IPS-18c (cell line): Measurements from ENCODE around the gene NABP1.

ENCODE experiments used
- H3K4me3 ChIP-seq: 2 replicates; pipeline ENCODE4 v1.7.0; 2013; ENCODE audit warnings: low read depth, mild to moderate bottlenecking, low read length, moderate library complexity; ENCODE audit not compliant: insufficient read depth
- H3K9me3 ChIP-seq: one replicate; pipeline ENCODE4 v1.6.1; 2013; ENCODE audit warnings: mild to moderate bottlenecking, low read length, moderate library complexity; ENCODE audit not compliant: control insufficient read depth, insufficient read depth

The NABP1 gene

DNA sequence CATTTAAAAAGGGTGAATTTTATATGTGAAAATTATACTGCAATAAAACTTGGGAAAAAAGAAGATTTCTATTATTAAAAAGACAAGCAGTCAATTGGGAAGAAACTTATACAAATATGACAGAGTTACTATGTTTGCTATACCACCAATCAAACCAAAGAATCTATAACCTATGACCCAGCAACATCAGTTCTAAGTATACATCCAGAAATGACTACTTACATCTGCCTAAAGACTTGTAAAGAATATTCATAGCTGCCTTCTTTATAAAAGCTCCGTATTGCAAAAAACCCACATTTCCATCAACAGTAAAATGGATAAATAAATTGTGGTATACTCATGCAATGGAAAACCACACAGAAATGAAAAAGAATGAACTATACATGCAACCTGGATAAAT is 32.9 kb upstream of the NABP1 start:
- Histone ChIP-seq H3K4me3 (no peak overlapping the region), H3K9me3 (no peaks in the 10 kb centered on the region)

DNA sequence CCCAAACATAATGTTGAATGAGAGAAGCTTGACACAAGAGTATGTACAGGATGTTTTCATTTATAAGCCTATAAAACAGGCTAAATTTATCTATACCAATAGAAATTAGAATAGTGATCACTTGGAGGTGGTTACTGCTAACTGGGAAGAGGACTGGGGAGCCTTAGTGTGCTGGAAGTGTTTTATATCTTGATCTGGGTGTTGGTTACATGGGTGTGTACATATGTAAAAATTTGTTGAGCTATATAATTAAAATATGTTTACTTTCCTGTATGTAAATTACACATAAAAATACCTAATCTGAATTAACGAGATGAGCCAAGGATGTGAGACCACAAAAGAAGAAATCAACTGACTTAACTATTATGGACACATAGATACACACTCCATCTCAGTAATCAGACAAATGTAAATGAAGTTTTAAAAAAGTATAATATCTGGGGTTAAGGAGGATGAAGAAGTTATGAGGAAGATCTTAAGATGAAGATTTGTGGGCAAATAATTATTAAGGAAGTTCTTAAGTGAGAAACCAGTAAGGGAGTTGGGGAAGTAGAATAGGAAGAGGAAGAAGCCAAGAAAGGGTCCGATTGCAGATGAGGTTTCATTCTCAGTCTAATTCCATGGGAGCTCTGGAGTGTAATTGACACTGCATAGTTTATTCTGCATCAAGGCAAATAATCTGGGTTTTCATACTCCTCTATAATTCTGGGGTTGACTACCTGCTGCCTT is 32.3 kb upstream of the NABP1 start:
- H3K4me3 ChIP-seq, result no peak overlapping the region
- no peaks in the 10 kb centered on the region for H3K9me3 ChIP-seq

- no peak overlapping the region for H3K4me3 ChIP-seq
- H3K9me3 ChIP-seq, result no peaks in the 10 kb centered on the region
These were observed 31.6 kb upstream of the NABP1 start for GRCh38 chr2:191646163-191646902.

DNA sequence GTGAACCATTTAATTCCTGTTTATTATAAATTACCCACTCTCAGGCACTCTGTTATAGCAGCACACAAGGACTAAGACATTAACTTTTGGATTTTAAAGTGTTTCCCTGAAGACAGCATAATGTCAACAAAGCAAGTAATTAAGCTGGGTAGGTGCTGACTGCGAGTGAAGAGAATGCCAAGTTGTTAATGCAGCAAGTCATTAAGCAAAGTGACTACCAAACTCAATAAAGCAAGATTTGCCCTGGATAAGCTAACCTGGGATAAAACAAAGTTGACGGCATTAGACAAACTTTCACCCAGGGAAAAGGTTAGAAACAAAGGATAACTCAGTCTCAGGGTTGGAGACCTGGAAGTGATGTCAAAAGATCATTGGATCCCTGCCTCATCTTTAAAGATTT is 28.4 kb upstream of the NABP1 start:
- H3K9me3 ChIP-seq, result no peaks in the 10 kb centered on the region
- no peak overlapping the region for H3K4me3 ChIP-seq

GRCh38 chr2:191650896-191651773 is 26.8 kb upstream of the NABP1 start:
- Histone ChIP-seq H3K4me3 (no peak overlapping the region), H3K9me3 (no peaks in the 10 kb centered on the region)

GRCh38 chr2:191653667-191654391 is 24.1 kb upstream of the NABP1 start:
- Histone ChIP-seq H3K4me3 (no peak overlapping the region), H3K9me3 (no peaks in the 10 kb centered on the region)

DNA sequence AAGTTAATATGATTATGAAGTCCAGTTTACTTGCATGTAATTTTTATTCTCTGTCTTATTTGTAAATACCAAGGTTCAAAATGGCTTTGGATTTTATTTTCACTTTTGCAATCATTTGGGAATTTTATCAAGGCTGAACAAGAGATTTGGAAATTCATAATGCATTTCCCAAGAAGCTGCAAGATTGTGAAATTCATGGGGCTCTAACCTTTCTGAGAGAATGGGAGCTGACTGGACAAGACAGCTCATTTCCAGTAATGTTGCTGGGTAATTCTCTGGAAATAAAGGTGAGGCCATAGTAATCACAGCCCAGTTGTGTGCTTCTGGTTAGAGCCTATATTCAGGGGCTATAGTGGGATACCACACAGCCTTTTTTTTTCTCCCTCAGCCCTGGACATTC is 21.5 kb upstream of the NABP1 start:
- no peak overlapping the region for H3K4me3 ChIP-seq
- no peaks in the 10 kb centered on the region for H3K9me3 ChIP-seq

DNA sequence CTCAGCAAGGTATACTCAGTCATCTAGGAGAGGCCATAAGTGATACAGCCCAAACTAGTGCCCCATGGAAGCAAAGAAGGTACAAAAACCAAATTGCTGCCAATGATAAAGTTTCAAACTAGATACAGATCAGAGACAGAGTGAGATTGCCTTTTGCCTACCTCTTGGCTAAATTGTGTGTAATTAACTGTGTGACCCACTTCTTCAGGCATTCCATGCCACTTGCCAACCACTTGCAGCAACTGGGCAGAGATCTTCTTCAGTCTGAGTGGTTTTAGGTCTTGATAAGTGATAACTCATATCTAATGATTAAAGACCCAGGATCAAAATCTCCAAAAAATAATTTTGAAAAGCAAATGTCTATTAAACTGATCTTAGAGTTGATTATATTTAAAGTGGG is 21.1 kb upstream of the NABP1 start:
- Histone ChIP-seq H3K4me3 (no peak overlapping the region), H3K9me3 (no peaks in the 10 kb centered on the region)

DNA sequence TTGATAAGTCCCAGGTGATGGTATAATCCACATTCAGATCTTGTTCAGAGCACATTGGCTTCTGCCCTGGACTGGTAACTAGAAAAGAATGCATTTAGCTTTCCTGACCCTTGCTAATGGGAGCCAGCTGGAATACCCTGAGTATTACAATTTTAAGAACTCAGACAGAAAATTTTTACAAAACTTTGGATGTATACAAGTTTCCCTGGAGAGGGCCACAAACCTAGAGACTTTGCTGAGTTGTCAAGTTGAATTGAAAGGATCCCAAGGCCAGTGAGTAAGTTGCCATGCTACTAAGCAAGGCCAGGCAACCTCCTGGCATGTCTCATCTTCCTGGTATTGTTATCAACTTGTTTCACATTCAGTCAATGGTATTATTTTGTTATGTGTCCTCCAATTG is 20.0 kb upstream of the NABP1 start:
- no peak overlapping the region for H3K4me3 ChIP-seq
- H3K9me3 ChIP-seq, result no peaks in the 10 kb centered on the region

DNA sequence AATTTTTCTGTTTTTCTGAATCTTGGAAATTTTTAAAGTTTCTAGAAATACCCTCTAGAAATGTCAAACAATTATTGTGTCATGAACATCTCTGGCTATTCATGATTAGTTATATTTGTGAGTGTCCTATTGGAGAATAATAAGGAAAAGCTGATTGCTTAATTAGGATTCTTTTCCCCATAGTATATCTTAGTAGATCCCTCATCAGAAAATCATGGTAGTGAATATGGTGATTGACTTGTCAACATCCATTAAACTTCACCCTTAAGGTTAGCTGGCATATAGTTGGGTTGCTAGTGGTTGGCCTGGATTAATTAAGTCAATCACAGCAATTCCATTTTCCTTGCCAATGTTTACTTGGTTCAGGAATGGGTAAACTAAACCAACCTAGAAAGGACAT is 18.7 kb upstream of the NABP1 start:
- no peaks in the 10 kb centered on the region for H3K9me3 ChIP-seq
- H3K4me3 ChIP-seq, result no peak overlapping the region

DNA sequence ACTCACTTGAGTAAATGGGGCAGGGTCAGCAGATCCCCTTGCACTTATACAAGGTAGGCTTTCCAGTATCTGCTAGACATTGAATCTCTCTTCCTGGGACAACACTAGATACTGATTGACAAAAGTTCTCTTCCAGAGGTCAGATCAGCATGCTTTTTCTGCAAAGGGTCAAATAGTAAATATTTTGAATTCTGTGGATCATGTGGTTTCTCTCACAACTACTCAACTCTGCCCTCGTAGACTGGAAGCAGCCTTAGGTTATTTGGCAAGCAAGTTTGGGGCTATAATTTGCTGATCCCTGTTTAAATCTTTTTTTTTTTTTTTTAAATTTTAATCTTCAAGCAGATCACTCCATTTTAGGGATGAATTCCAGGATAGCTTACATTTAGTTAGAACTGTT is 17.4 kb upstream of the NABP1 start:
- Histone ChIP-seq H3K4me3 (no peak overlapping the region), H3K9me3 (no peaks in the 10 kb centered on the region)

GRCh38 chr2:191661097-191661924 is 16.6 kb upstream of the NABP1 start:
- no peaks in the 10 kb centered on the region for H3K9me3 ChIP-seq
- no peak overlapping the region for H3K4me3 ChIP-seq

GRCh38 chr2:191664823-191665677 is 12.9 kb upstream of the NABP1 start:
- no peak overlapping the region for H3K4me3 ChIP-seq
- H3K9me3 ChIP-seq, result no peaks in the 10 kb centered on the region

DNA sequence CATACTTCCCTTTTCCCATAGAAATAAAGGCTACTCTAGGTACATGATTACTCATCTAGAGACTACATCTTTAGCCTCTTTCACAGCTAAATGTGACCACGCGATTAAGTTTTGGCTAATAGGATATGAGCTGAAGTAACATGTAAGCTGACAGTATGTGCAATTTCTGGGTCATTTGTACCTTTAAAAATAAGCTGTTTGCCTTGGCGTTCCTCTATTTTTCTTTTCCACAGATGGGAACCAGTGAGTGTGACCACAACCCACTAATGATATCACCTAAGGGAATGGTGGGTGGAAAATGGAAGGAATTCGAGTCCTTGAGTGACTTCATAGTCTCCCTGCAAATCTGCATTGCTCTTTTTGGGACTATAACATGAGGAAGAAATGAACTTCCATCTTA is 11.7 kb upstream of the NABP1 start:
- Histone ChIP-seq H3K9me3 (no peaks in the 10 kb centered on the region), H3K4me3 (no peak overlapping the region)

DNA sequence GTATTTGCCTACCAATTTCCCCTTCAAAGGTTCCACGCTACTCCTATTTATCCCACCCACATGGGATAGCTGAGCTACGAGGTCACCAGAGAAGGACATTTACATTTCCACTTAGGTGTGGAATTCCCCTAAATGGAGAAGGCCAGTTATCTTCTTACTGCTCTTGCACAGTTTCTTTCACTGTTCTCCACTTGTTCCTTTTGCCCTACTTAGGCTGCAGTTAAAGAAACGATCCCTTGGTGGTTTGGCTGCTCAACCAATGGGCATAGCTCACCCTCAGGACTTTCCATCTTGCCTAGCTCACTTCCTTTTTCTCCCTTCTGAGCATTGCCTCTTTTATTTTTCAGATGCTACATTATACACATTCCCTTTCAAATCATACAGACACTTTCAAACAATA is 11.2 kb upstream of the NABP1 start:
- H3K4me3 ChIP-seq, result no peak overlapping the region
- no peaks in the 10 kb centered on the region for H3K9me3 ChIP-seq

DNA sequence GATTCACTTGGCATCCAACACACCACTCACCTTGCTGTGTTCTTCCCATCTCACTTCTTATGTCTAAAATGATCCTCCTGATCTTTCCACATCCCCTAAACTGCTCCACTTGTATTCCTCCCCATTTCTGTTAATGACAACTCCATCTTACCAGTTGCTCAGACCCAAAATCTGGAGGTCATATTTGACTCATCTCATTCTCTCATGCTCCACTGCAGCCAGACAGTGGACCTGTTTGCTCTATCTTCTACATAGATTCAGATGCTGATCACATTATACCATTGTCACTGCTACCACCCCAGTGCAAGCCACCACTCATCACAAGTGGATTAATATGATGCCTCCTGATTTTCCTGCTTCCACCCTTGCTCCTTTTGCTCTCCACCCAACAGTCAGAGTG is 7.9 kb upstream of the NABP1 start:
- Histone ChIP-seq H3K9me3 (no peaks in the 10 kb centered on the region), H3K4me3 (no peak overlapping the region)
